SU-DHL-6 (cell line): ENCODE measurements around the gene TM4SF18.

Experiments
- EZH2phosphoT487 ChIP-seq: fragments of 200-600 bp; sonication (generic), shearing (Covaris generic); conservative IDR thresholded peaks from 2 replicates; pipeline ENCODE4 v1.6.1; 2018; ENCODE audit warnings: mild to moderate bottlenecking, antibody characterized with exemption, low read length, moderate library complexity, mixed read lengths
- TF ChIP-seq, protein P1 (sequence below): fragments of 200-600 bp; sonication (generic); IDR thresholded peaks from one replicate; pipeline ENCODE4 v1.5.1; 2017; ENCODE audit warnings: antibody characterized with exemption, mild to moderate bottlenecking, low read length, moderate library complexity; ENCODE audit not compliant: insufficient read depth, poor library complexity, severe bottlenecking

GRCh38 chr3:149331396-149331795 lies 2.0 kb downstream of the TM4SF18 start:
- TF ChIP-seq, protein P1, sequence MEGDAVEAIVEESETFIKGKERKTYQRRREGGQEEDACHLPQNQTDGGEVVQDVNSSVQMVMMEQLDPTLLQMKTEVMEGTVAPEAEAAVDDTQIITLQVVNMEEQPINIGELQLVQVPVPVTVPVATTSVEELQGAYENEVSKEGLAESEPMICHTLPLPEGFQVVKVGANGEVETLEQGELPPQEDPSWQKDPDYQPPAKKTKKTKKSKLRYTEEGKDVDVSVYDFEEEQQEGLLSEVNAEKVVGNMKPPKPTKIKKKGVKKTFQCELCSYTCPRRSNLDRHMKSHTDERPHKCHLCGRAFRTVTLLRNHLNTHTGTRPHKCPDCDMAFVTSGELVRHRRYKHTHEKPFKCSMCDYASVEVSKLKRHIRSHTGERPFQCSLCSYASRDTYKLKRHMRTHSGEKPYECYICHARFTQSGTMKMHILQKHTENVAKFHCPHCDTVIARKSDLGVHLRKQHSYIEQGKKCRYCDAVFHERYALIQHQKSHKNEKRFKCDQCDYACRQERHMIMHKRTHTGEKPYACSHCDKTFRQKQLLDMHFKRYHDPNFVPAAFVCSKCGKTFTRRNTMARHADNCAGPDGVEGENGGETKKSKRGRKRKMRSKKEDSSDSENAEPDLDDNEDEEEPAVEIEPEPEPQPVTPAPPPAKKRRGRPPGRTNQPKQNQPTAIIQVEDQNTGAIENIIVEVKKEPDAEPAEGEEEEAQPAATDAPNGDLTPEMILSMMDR, result no peak
- TF ChIP-seq EZH2phosphoT487, result no peak
